Neural cell (in vitro differentiated cells): ENCODE measurements around the gene RPS23. TPM values are rescaled to one million over a fixed set of nuclear protein-coding genes. Genes with fewer than 3 reads are reported as not detected.

Source experiments
- H2AFZ ChIP-seq: fragments of 200-600, 300-800 bp; sonication (generic), shearing (Covaris generic); 2 replicates; pipeline ENCODE4 v1.6.0; 2014; ENCODE audit warnings: low read depth, mild to moderate bottlenecking, antibody characterized with exemption, low read length, moderate library complexity
- H3F3A ChIP-seq: fragments of 200-600 bp; shearing (Covaris generic); 2 replicates; pipeline ENCODE4 v1.6.1; 2016; ENCODE audit warnings: mild to moderate bottlenecking, moderate library complexity, mixed read lengths, antibody characterized with exemption, low read length; ENCODE audit not compliant: insufficient read depth, poor library complexity, severe bottlenecking
- H3K27ac ChIP-seq: fragments of 200-600, 300-800 bp; sonication (generic), shearing (Covaris generic); 2 replicates; pipeline ENCODE4 v1.5.1; 2014; ENCODE audit warnings: mild to moderate bottlenecking, low read length, moderate library complexity
- H3K27me3 ChIP-seq: fragments of 300-800, 200-600 bp; sonication (generic), shearing (Covaris generic); 2 replicates; pipeline ENCODE4 v1.6.0; 2014; ENCODE audit warnings: mild to moderate bottlenecking, low read depth, low read length, moderate library complexity; ENCODE audit not compliant: insufficient read depth
- H3K36me3 ChIP-seq: fragments of 300-800, 200-600 bp; sonication (generic), shearing (Covaris generic); 2 replicates; pipeline ENCODE4 v1.5.1; 2014; ENCODE audit warnings: mild to moderate bottlenecking, antibody characterized with exemption, low read length, moderate library complexity; ENCODE audit not compliant: insufficient read depth
- H3K4me2 ChIP-seq: fragments of 300-800, 200-600 bp; sonication (generic), shearing (Covaris generic); 2 replicates; pipeline ENCODE4 v1.6.0; 2014; ENCODE audit warnings: mild to moderate bottlenecking, low read length
- H3K4me3 ChIP-seq: fragments of 300-800, 200-600 bp; sonication (generic), shearing (Covaris generic); 2 replicates; pipeline ENCODE4 v1.5.1; 2014; ENCODE audit warnings: mild to moderate bottlenecking, low read length, moderate library complexity
- H3K79me2 ChIP-seq: fragments of 200-600 bp; shearing (Covaris generic); replicated peaks from 2 replicates; pipeline ENCODE4 v1.6.0; 2014; ENCODE audit warnings: mild to moderate bottlenecking, low read length, moderate library complexity; ENCODE audit not compliant: insufficient read depth
- H3K9ac ChIP-seq: fragments of 300-800, 200-600 bp; sonication (generic), shearing (Covaris generic); 2 replicates; pipeline ENCODE4 v1.6.1; 2016; ENCODE audit warnings: mild to moderate bottlenecking, low read length, mixed read lengths
- H3K9me2 ChIP-seq: fragments of 200-600 bp; shearing (Covaris generic); 2 replicates; pipeline ENCODE4 v1.6.1; 2016; ENCODE audit warnings: mild to moderate bottlenecking, low read length, mixed read lengths; ENCODE audit not compliant: insufficient read depth
- H3K9me3 ChIP-seq: fragments of 200-600, 300-800 bp; sonication (generic), shearing (Covaris generic); 2 replicates; pipeline ENCODE4 v1.6.1; 2016; ENCODE audit warnings: mild to moderate bottlenecking, mixed run types, low read length, moderate library complexity, mixed read lengths
- H4K20me1 ChIP-seq: fragments of 200-600 bp; shearing (Covaris generic); 2 replicates; pipeline ENCODE4 v1.6.1; 2016; ENCODE audit warnings: mild to moderate bottlenecking, mixed run types; ENCODE audit not compliant: insufficient read depth
- CTCF ChIP-seq: fragments of 450-650 bp; IDR thresholded peaks from 2 replicates; pipeline ENCODE4 v1.5.1; 2014; ENCODE audit warnings: antibody characterized with exemption, mild to moderate bottlenecking, moderate library complexity; ENCODE audit not compliant: poor library complexity, severe bottlenecking
- EP300 ChIP-seq: fragments of 450-650 bp; conservative IDR thresholded peaks from 2 replicates; pipeline ENCODE4 v1.6.1; 2014; ENCODE audit warnings: antibody characterized with exemption, mild to moderate bottlenecking, moderate library complexity; ENCODE audit not compliant: poor library complexity, severe bottlenecking
- EZH2 ChIP-seq: fragments of 200-600, 300-800 bp; shearing (Covaris generic), sonication (generic); IDR thresholded peaks from 2 replicates; pipeline ENCODE4 v1.6.1; 2014; ENCODE audit warnings: antibody characterized with exemption, low read length, borderline replicate concordance, mild to moderate bottlenecking; ENCODE audit not compliant: insufficient read depth, poor library complexity, severe bottlenecking
- MXI1 ChIP-seq: fragments of 450-650 bp; conservative IDR thresholded peaks from 2 replicates; pipeline ENCODE4 v1.6.1; 2014; ENCODE audit warnings: antibody characterized with exemption, mild to moderate bottlenecking; ENCODE audit not compliant: poor library complexity, severe bottlenecking
- POLR2AphosphoS5 ChIP-seq: IDR thresholded peaks from 2 replicates; pipeline ENCODE4 v1.6.1; 2012
- RAD21 ChIP-seq: fragments of 450-650 bp; conservative IDR thresholded peaks from 2 replicates; pipeline ENCODE4 v1.6.1; 2014; ENCODE audit warnings: antibody characterized with exemption, mild to moderate bottlenecking, moderate library complexity
- REST ChIP-seq: IDR thresholded peaks from 2 replicates; pipeline ENCODE4 v1.6.1; 2012; ENCODE audit warnings: borderline replicate concordance
- SMC3 ChIP-seq: fragments of 450-650 bp; conservative IDR thresholded peaks from 2 replicates; pipeline ENCODE4 v1.6.1; 2014; ENCODE audit warnings: antibody characterized with exemption, mild to moderate bottlenecking, moderate library complexity; ENCODE audit not compliant: poor library complexity
- TAF1 ChIP-seq: IDR thresholded peaks from 2 replicates; pipeline ENCODE4 v1.6.1; 2012; ENCODE audit warnings: low read depth
- polyA plus RNA-seq: library from polyadenylated mRNA; depleted of rRNA; stranded (reverse); fragments of >200 nt; gene quantifications from 2 replicates; pipeline ENCODE4 v1.2.3, GENCODE V29; 2014

The RPS23 gene
- polyA plus RNA-seq, 1 donor from 2014 or later, result 2,396 TPM

- no peaks in the 10 kb centered on the region for H3K36me3 ChIP-seq
- TF ChIP-seq RAD21 (peak; percentile 65), POLR2AphosphoS5 (no peak), CTCF (peak; percentile 69), EZH2 (no peak), SMC3 (peak; percentile 66), MXI1 (no peak), REST (no peak), TAF1 (no peak), EP300 (no peak)
Observed at GRCh38 chr5:82259172-82259800, 18.9 kb downstream of the RPS23 start.

GRCh38 chr5:82257729-82258128 lies 20.4 kb downstream of the RPS23 start:
- TF ChIP-seq EZH2 (no peak), SMC3 (no peak), CTCF (no peak), REST (no peak), MXI1 (no peak), TAF1 (no peak), RAD21 (no peak), EP300 (no peak), POLR2AphosphoS5 (no peak)
- no peaks in the 10 kb centered on the region for H3K9me3 ChIP-seq
- no peak overlapping the region for H3K4me2 ChIP-seq
- no peak overlapping the region for H3K9ac ChIP-seq
- no peaks in the 10 kb centered on the region for H3K27me3 ChIP-seq
- no peaks in the 10 kb centered on the region for H4K20me1 ChIP-seq
- H3F3A ChIP-seq, result no peaks in the 10 kb centered on the region
- no peak overlapping the region for H2AFZ ChIP-seq
- no peaks in the 10 kb centered on the region for H3K36me3 ChIP-seq
- no peak overlapping the region for H3K27ac ChIP-seq
- H3K9me2 ChIP-seq, result no peaks in the 10 kb centered on the region
- H3K4me3 ChIP-seq, result no peak overlapping the region
- no peaks in the 10 kb centered on the region for H3K79me2 ChIP-seq

More at GRCh38 chr5:82259172-82259800, 18.9 kb downstream of the RPS23 start:
- Histone ChIP-seq H3K79me2 (no peaks in the 10 kb centered on the region), H3K27ac (no peak overlapping the region), H3K9me2 (no peaks in the 10 kb centered on the region), H3K9me3 (no peaks in the 10 kb centered on the region), H2AFZ (no peak overlapping the region), H3K4me3 (no peak overlapping the region), H3F3A (no peaks in the 10 kb centered on the region), H3K4me2 (no peak overlapping the region), H4K20me1 (no peaks in the 10 kb centered on the region), H3K9ac (no peak overlapping the region), H3K27me3 (no peaks in the 10 kb centered on the region)
